HCT116 (cell line): ENCODE results near the gene RP9. TPM values are rescaled to one million over a fixed set of nuclear protein-coding genes. Genes with fewer than 3 reads are reported as not detected.

Source experiments
- ATAC-seq: fragments of 200-7000 bp; cut with Tn5 transposase; 2 replicates; pipeline ENCODE4 v1.9.1; 2020; ENCODE audit warnings: mild to moderate bottlenecking, moderate library complexity
- BruUV-seq: library from RNA; stranded (reverse); fragments of 400-500 nt; replicated peaks from 2 replicates; lab custom pipeline; 2021; lab: Mats Ljungman, UMichigan
- CTCF ChIA-PET: fragments of 300-600 bp; sonication (Branson Sonifier 250); formaldehyde crosslinking; loops from one replicate; lab custom pipeline; 2021; ENCODE audit warnings: antibody characterized with exemption; lab: Charles Lee
- POLR2A ChIA-PET: fragments of 300-600, 350-600 bp; sonication (Branson Sonifier 250); formaldehyde crosslinking; loops from one replicate; lab custom pipeline; 2021; ENCODE audit warnings: antibody characterized with exemption; lab: Charles Lee
- RAD21 ChIA-PET, 2 experiments: fragments of 300-600 bp; sonication (Branson Sonifier 250); formaldehyde crosslinking; loops; one replicate each; lab custom pipeline; 2023; ENCODE audit warnings: low total read pairs in 2 of 2; ENCODE audit not compliant: uncharacterized antibody in 2 of 2, unreplicated experiment in 2 of 2, low non-redundant PET in 1 of 2; lab: Charles Lee
- DNase-seq: peaks from one replicate; pipeline ENCODE4 v3.0.0-alpha.2; 2010; ENCODE audit warnings: low read depth, low spot score
- H2AFZ ChIP-seq: fragments of 200-600 bp; shearing (Covaris generic), sonication (generic); 2 replicates; pipeline ENCODE4 v1.6.1; 2017; ENCODE audit warnings: low read depth, mixed run types, mixed read lengths, antibody characterized with exemption, low read length; ENCODE audit not compliant: poor library complexity, severe bottlenecking
- H3K27ac ChIP-seq: 2 replicates; pipeline ENCODE4 v1.5.1; 2012; ENCODE audit warnings: low read depth, low read length
- H3K27me3 ChIP-seq: fragments of 200-600 bp; sonication (generic); 2 replicates; pipeline ENCODE4 v1.6.1; 2016; ENCODE audit warnings: mixed run types, low read length, mixed read lengths; ENCODE audit not compliant: insufficient read depth
- H3K36me3 ChIP-seq, 2 experiments: fragments of 200-500 bp in 1 of 2; fragments of 200-600 bp in 1 of 2; sonication (Bioruptor generic) in 1 of 2; sonication (generic) in 1 of 2; 2 replicates each; pipeline versions ENCODE4 v1.5.1 to v1.6.1; 2014 to 2016; ENCODE audit warnings: low read length in 2 of 2, inconsistent platforms in 1 of 2, mixed read lengths in 1 of 2, mixed run types in 1 of 2; ENCODE audit not compliant: insufficient read depth in 2 of 2, control insufficient read depth in 1 of 2
- H3K4me1 ChIP-seq, 2 experiments: fragments of 200-600 bp in 1 of 2; sonication (generic) in 1 of 2; 2 replicates each; pipeline versions ENCODE4 v1.5.1 to v1.6.1; 2012 to 2017; ENCODE audit warnings: low read length in 2 of 2, inconsistent platforms in 1 of 2, mild to moderate bottlenecking in 1 of 2, mixed read lengths in 1 of 2, mixed run types in 1 of 2, moderate library complexity in 1 of 2; ENCODE audit not compliant: insufficient read depth in 2 of 2, control insufficient read depth in 1 of 2
- H3K4me2 ChIP-seq: fragments of 200-600 bp; sonication (generic); 2 replicates; pipeline ENCODE4 v1.6.1; 2017; ENCODE audit warnings: mixed run types, low read length, mixed read lengths
- H3K4me3 ChIP-seq, 2 experiments: fragments of 200-600 bp in 1 of 2; sonication (generic) in 1 of 2; replicated peaks in 1 of 2; 2 replicates each; pipeline ENCODE4 v1.5.1; 2011 to 2016; ENCODE audit warnings: low read length in 2 of 2, control low read depth in 1 of 2, low read depth in 1 of 2, mild to moderate bottlenecking in 1 of 2, mixed read lengths in 1 of 2, mixed run types in 1 of 2
- H3K79me2 ChIP-seq: fragments of 200-600 bp; sonication (generic); 2 replicates; pipeline ENCODE4 v1.6.1; 2017; ENCODE audit warnings: mild to moderate bottlenecking, mixed run types, low read length, moderate library complexity, mixed read lengths; ENCODE audit not compliant: insufficient read depth
- H3K9ac ChIP-seq: fragments of 200-600 bp; sonication (generic); 2 replicates; pipeline ENCODE4 v1.6.1; 2016; ENCODE audit warnings: low read length, mixed read lengths
- H3K9me2 ChIP-seq: fragments of 200-600 bp; sonication (generic), shearing (Covaris generic); 2 replicates; pipeline ENCODE4 v1.6.1; 2017; ENCODE audit warnings: mixed run types, mild to moderate bottlenecking, moderate library complexity; ENCODE audit not compliant: insufficient read depth
- H3K9me3 ChIP-seq, 2 experiments: fragments of 200-500 bp in 1 of 2; fragments of 200-600 bp in 1 of 2; sonication (Bioruptor generic) in 1 of 2; sonication (generic) in 1 of 2; 2 replicates each; pipeline ENCODE4 v1.6.1; 2014 to 2017; ENCODE audit warnings: low read length in 2 of 2, mixed read lengths in 2 of 2, inconsistent platforms in 1 of 2, low read depth in 1 of 2, mild to moderate bottlenecking in 1 of 2, mixed run types in 1 of 2, moderate library complexity in 1 of 2; ENCODE audit not compliant: control insufficient read depth in 1 of 2, insufficient read depth in 1 of 2
- H4K20me1 ChIP-seq: fragments of 200-600 bp; sonication (generic), shearing (Covaris generic); 2 replicates; pipeline ENCODE4 v1.6.1; 2017; ENCODE audit warnings: mixed run types, mild to moderate bottlenecking, moderate library complexity; ENCODE audit not compliant: insufficient read depth
- CEBPB ChIP-seq: IDR thresholded peaks from 2 replicates; pipeline ENCODE4 v1.6.1; 2012; ENCODE audit warnings: low read depth
- EZH2 ChIP-seq: fragments of 200-600 bp; sonication (generic); IDR thresholded peaks from 2 replicates; pipeline ENCODE4 v1.6.1; 2017; ENCODE audit warnings: antibody characterized with exemption, mixed run types
- MAX ChIP-seq: IDR thresholded peaks from 2 replicates; pipeline ENCODE4 v1.6.1; 2012
- POLR2A ChIP-seq: IDR thresholded peaks from 2 replicates; pipeline ENCODE4 v1.7.0; 2011; ENCODE audit warnings: borderline replicate concordance; ENCODE audit not compliant: insufficient read depth, insufficient read length; ENCODE audit errors: extremely low read depth
- RAD21 ChIP-seq: IDR thresholded peaks from 2 replicates; pipeline ENCODE4 v1.6.1; 2012; ENCODE audit warnings: low read depth, mild to moderate bottlenecking
- SIN3A ChIP-seq: IDR thresholded peaks from 2 replicates; pipeline ENCODE4 v1.6.1; 2012; ENCODE audit warnings: low read depth
- YY1 ChIP-seq: IDR thresholded peaks from 2 replicates; pipeline ENCODE4 v1.6.1; 2011; ENCODE audit warnings: low read length, low read depth, moderate library complexity, mild to moderate bottlenecking; ENCODE audit not compliant: insufficient replicate concordance; ENCODE audit errors: extremely low read depth
- ZNF274 ChIP-seq: fragments of 200-500 bp; sonication (Bioruptor generic); IDR thresholded peaks from 2 replicates; pipeline ENCODE4 v1.6.1; 2014; ENCODE audit warnings: mild to moderate bottlenecking, low read depth, low read length, inconsistent platforms
- intact Hi-C: fragments of 100-400 bp; cut with micrococcal nuclease; formaldehyde crosslinking; loops from 2 replicates; pipeline ENCODE4 v1.10.0; 2022
- total RNA-seq: library from RNA; stranded (reverse); gene quantifications from one replicate; pipeline ENCODE4 v1.2.1, GENCODE V29; 2021; ENCODE audit not compliant: unreplicated experiment

RP9 gene
- total RNA-seq, 1 experiment from 2014 or later, result 14.2 TPM

- TF ChIP-seq EZH2 (no peak), ZNF274 (no peak), CEBPB (no peak), YY1 (no peak)
Measured at GRCh38 chr7:33059635-33060034, 49.6 kb downstream of the RP9 start (continued).

- no peak overlapping the region for H3K4me3 ChIP-seq
- H3K27me3 ChIP-seq, result no peaks in the 10 kb centered on the region
- no peak overlapping the region for H3K9ac ChIP-seq
- no peak overlapping the region for H3K27ac ChIP-seq
- no peak for DNase-seq
- no peaks in the 10 kb centered on the region for H3K9me3 ChIP-seq
- ChIA-PET RAD21 (no interaction called here), CTCF (no interaction called here), POLR2A (no interaction called here)
- intact Hi-C loops, result no loop called here
- H3K9me2 ChIP-seq, result no peaks in the 10 kb centered on the region
- H3K36me3 ChIP-seq, result peaks cover 0 to 4% of the 10 kb centered on the region in 2 experiments; a peak in 1 of 4 replicates
- H4K20me1 ChIP-seq, result peaks cover 31% of the 10 kb centered on the region; the same call in 1 of the 2 replicates
- no peak for TF ChIP-seq POLR2A
- no peak for TF ChIP-seq YY1
- TF ChIP-seq MAX, result no peak
- no peak for TF ChIP-seq RAD21
- no peak for TF ChIP-seq SIN3A
- H3K4me1 ChIP-seq, result peaks cover 0 to 8% of the 10 kb centered on the region in 2 experiments; a peak in 2 of 4 replicates
- H2AFZ ChIP-seq, result no peak overlapping the region
- no TSS peak for BruUV-seq
- ATAC-seq, result no peak
- H3K4me2 ChIP-seq, result no peak overlapping the region
- H3K79me2 ChIP-seq, result peaks cover 98% of the 10 kb centered on the region
Measured at GRCh38 chr7:33055158-33055557, 54.0 kb downstream of the RP9 start.
